Measurements from ENCODE around the gene SGCG.
"Not testable (repeated sequence)": the region's sequence is repeated elsewhere in the genome, so short reads cannot be mapped to it uniquely, and the experiment has no call there.

Gene SGCG

DNA sequence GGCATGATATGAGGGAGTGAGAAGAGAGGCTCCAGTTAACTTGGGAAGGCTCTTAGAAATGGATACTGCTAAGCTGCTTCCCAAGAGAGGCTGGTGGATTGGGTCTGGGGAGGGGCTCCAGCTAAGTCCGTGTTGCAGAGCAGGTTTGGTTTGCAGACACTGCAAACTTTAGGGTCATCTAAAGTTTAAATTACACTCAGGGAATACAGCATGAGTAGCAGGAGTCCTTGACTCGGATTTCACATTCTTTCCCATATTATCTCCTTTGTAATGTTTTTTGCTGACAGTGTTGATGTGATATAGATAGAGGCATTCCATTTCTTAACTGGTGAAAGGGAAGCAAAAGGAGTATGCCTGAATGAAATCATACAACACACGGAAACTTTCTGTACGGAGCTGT lies 31.9 kb downstream of the SGCG start:
- DNase-seq (ENCODE audit: low read depth), result no peak

DNA sequence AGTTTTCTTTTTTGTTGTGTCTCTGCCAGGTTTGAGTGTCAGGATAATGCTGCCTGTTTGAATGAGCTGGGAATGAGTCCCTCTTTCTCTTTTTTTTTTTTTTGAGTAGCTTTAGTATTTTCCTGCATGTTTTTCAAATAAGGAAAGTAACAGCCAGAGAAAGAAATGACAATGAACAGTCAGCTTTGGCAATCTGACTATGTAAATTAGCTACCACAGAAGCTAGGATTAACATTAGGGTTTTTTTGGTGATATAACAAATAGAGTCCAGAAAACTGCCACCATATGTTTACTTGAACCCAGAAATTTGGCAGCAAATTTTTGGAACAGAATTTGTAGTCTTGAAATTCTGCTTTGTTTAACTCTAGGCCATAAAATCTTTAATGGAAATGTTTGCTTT lies 50.5 kb downstream of the SGCG start:
- DNase-seq (ENCODE audit: low read depth), result no peak

DNA sequence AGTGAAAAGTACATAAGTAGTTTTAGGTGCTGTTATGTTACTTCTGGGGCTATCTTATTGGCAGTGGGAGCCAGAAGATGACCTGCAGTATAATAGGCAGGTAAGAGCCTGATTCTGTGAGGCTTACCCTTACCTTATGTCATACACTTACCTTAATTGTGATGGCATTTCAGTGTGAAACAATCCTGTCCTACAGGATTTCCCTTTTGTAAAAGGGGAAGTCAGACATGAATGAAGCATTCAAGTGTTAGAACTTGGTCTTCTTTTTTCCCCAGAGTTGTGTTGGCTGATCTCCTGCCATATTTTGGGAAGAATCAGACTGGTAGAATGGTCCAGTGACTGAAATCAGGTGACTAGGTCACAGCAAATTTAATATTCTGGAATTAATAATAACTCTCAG lies 55.2 kb downstream of the SGCG start:
- no peak for DNase-seq (ENCODE audit: low read depth)

DNA sequence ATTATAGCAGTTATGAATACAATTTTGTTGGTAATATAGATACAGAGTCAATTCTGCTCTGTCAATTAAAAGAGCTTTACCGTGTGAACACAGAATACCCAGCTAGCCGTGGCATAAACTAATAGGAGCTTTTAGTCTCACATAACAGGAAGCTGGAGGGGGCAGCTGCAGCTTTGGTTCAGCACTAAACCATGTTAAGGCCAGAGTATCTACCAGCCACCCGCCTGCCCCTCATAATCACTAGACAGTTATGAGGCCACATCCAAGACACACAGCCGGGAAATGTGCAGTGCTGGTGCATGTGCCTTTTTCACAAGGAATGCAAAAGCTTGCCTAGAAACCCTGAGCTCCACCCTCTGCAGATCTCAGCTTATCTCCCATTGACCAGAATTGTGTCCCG lies 62.3 kb downstream of the SGCG start:
- DNase-seq (ENCODE audit: low read depth), result no peak

DNA sequence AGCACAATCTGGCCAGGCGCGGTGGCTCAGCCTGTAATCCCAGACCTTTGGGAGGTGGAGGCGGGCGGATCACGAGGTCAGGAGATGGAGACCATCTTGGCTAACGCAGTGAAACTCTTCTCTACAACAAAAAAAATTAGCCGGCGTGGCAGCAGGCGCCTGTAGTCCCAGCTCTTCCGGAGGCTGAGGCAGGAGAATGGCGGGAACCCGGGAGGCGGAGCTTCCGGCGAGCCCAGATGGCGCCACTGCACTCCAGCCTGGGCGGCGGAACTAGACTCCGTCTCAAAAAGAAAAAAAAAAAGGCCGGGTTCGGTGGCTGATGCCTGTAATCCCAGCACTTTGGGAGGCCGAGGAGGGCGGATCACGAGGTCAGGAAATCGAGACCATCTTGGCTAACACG lies 67.6 kb downstream of the SGCG start:
- not testable (repeated sequence) for DNase-seq (ENCODE audit: low read depth)

DNA sequence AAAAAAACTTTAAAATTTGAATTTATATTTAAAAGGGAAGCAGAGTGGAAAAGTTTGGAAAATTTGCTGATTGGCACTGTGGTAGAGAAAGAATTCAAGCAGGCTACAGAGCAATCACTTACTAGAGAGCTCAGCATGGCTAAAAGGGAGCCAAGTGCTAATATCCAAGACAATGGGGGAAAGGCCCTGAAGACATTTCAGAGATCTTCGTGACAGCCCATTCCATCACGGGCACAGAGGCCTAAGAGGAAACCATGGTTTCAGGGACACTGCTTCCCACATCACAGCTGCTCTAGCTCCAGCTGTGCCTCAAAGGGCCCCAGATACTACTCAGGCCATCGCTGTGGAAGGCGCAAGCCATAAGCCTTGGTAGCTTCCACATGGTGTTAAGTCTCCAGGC lies 73.7 kb downstream of the SGCG start:
- no peak for DNase-seq (ENCODE audit: low read depth)

DNA sequence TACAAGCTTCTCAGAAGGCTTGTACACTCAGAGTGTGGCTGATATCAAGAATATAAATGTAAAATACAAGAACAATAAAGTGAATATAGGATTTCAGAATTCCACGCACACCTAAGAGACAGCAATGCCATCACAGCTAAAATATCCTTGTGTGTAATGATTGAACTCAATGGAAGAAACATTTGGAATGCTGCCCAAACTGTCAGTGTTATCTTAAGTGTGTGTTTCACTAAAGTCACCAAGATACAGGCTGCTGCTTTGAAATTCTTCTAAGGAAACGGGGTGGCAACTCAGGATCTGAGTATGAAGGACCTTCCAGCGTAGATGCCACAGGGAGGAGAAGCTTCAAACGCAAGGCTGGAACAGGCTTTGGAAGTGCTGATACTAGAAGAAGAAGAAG lies 86.8 kb downstream of the SGCG start:
- no peak for DNase-seq (ENCODE audit: low read depth)

DNA sequence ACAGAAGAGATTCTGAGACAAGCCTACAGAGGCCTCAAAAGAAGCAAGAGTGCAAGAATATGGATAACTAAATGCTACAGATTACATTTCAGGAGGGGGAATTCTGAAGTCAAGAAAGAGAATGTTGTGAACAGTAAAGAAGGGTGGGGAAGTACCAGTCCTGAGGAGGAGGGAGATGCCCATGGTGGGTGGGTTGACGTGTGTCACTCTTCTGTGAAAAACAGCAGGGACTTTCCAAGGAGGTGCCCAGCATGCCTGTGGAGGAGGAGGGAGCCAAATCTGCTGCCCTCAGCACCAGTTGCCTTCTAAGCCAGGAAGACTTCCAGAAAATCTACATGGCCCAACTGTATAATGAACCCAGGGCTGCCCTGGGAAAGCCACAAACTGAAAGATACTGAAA lies 87.7 kb downstream of the SGCG start:
- peak; percentile 7 for DNase-seq (ENCODE audit: low read depth)

DNA sequence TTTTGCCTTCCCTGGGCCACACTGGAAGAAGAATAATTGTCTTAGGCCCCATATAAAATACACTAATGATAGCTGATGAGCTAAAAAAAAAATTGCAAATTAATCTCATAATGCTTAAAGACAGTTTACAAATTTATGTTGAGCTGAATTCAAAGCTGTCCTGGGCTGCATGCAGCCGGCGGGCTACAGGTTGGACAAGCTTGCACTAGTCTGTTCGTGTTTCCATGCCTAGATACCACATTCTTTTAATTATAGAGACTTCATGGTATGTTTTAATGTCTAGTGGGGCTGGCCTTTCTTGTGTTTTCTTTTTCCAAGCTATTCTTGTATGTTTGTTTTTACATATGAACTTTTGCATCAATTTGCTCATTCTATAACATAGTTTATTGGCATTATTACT lies 90.6 kb downstream of the SGCG start:
- DNase-seq (ENCODE audit: low read depth), result no peak

DNA sequence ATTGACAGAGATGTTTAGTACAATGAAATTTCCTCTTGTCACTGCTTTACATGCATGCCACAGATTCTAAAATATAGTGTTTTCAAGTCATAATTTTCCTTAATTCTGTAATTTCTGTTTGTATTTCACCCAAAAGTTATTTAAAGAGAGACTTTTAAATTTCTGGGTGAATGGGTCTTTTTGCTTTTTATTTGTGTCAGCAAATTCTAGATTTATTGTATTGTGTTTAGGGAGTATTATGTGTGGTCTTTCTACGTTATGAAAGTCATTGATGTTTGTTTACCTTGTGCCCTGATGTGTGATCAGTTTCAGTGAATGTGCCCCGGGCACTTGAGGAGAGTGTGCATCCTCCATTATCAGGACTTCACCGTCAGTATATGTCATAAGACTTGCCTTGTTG lies 92.7 kb downstream of the SGCG start:
- no peak for DNase-seq (ENCODE audit: low read depth)

DNA sequence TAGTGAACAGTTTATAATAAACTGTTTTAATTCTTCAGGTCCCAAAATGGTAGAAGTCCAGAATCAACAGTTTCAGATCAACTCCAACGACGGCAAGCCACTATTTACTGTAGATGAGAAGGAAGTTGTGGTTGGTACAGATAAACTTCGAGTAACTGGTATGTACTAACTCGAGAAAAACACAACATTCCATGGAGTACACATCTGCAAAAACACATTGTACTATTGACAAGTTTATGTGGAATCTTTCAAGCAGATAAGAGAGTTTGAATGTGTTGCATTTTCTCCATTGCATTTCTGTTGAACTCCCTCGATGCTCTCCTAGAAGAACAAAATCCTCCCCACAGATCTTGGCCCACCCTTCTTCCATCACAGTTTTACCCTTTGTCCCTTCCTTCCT lies 98.5 kb downstream of the SGCG start:
- DNase-seq (ENCODE audit: low read depth), result no peak

DNA sequence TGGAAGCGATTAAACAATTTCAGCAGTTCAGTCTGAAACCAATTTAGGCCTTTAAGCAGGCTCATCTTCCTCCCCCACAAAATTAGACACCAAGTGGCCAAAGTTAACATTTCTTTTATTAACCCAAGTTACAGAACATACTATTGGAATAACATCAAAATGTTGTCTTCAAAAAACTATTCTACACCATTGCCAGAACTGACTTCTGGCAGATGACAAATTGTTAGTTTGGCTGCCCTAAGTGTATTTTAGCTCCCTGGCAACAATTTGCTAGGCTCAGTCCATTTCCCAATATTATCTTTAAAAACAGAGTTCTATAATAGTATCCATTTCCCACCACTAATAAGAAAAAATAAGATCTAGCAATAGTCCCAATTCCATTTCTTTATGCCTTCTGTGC lies 107.8 kb downstream of the SGCG start:
- no peak for DNase-seq (ENCODE audit: low read depth)

DNA sequence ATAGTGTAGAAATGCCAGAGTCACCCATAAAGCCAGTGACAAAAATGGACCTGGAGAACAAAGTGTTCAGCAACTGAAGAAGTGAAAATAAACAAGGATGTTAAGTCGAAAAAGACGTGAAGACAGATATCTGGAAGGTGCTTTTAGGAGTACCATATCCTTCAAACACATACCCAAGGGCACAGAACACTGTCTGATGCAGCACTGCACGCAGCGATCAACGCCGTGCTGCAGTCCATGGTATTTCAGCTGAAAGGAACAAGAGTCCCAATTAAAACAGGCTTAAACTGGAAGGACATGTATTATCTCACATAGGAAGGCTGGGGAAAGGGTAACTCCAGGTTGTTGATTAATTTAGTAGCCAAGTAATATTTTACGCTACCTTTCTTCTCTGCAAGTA lies 108.2 kb downstream of the SGCG start:
- no peak for DNase-seq (ENCODE audit: low read depth)

DNA sequence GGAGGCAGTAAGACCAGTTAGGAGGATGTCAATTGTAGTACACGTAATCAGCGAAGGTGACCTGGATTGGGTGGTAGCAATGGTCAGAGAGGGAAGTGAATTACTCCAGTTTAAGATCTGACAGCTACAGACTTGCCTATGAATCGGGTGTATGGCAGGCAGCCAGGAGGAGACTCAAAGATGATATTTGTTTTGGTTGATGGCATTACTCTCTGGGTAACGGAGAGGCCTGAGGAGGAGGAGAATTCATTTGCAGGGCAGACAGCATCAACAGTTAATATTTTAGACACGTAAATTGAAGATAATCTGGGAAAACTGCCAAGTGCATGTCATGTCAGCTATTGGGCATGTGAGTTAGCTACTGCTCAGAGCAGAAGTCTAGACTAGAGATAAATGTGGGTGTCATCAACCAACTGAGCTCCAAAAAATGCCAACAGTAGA lies 109.2 kb downstream of the SGCG start:
- DNase-seq (ENCODE audit: low read depth), result no peak

DNA sequence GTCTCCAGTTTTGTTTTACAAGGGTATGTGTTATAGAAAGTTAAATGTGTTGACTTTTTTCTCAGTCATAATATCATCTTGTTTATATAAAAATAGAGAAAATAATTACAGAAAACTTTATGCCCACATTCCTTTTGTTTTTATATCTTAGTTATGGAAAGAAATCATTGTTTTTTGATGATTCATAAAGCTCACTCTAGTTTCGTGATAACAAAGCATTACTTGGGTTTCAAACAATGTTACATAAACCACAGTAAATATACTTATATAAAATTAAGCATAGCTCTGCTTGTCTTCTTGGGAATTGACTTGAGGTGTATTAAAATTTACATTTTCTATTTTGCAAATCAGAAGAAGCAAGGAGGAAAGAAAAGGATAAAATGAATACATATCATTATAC lies 111.8 kb downstream of the SGCG start:
- no peak for DNase-seq (ENCODE audit: low read depth)

DNA sequence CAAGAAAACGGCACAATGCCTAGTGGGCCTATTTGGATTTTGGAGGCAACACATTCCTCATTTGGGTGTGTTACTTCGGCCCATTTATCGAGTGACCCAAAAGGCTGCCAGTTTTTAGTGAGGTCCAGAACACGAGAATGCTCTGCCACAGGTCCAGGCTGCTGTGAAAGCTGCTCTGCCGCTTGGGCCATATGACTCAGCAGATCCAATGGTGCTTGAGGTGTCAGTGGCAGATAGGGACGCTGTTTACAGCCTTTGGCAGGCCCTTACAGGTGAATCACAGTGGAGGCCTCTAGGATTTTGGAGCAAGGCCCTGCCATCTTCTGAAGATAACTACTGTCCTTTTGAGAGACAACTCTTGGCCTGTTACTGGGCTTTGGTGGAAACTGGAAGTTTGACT lies 134.1 kb downstream of the SGCG start:
- not testable (repeated sequence) for DNase-seq (ENCODE audit: low read depth)

DNA sequence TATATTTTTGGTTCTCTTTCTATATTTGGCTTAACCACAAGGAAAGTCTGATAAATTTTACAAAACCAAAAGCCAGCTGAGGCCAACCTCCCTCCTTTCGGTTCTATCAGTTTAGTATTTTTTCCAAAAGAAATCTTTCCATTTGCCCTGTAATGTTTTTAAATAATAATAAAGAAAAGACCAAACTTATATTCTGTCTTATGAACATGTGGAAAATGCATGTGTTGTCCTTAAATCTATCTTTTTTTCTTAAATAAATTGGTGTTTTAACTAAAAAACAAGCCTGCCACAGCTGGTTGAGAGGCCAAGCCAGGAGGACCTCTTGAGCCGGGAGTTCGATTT lies 139.1 kb downstream of the SGCG start:
- DNase-seq (ENCODE audit: low read depth), result no peak

DNA sequence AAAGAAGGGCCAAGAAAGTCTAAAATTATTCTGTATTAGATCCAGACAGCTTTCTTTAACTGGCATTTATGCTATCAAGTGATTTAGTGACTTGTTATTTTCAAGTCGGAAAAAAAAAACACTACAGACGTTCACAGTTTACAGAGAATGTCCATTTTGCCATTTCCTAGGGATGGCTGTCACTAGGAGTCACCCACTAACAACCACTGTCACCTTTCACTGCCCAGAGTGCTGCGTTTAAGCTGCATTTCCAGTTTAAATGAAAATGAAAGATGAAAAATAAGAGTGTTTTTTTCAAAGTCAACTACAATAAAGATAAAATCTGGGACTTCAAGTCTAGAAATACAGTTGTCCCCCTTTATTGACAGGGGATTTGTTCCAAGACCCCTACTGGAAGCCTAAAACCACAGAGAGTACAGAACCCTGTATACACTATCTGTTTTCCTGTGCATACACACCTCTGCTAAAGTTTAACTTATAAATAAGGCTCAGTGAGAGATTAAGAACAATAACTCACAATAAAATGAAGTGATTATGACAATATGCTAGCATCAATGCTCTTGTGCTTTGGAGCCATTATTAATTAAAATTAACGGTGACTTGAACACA lies 140.3 kb downstream of the SGCG start:
- DNase-seq (ENCODE audit: low read depth), result no peak

DNA sequence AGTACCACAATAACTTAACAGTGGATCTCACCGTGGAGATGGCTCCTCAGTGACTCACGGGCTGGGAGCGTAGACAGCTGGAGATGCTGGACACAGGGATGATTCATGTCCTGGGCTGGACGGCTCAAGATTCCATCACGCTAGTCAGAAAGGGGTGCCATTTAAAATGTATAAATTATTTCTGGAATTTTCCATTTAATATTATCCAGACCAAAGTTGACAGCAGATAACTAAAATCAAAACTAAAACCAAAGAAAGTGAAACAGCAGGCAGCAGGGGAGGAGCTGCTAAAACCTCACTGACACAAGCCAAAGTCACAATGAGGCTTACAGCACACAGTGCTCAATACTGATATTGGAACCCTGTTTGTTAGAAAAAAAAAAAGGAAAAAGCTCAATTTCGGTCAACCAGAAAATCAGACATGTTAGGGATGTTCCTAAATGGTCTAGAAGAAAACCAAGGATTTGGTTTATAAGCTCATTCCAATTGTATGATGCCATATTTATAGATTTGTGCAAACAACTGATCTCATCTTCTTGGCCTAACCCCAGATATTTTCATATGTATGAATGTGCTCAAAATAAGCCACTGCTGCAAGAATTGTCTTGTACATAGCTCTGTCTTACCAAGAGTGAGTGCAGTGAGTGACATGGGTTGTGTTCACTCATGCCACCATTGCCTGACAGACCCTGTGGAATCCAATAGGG lies 140.9 kb downstream of the SGCG start:
- DNase-seq (ENCODE audit: low read depth), result no peak

DNA sequence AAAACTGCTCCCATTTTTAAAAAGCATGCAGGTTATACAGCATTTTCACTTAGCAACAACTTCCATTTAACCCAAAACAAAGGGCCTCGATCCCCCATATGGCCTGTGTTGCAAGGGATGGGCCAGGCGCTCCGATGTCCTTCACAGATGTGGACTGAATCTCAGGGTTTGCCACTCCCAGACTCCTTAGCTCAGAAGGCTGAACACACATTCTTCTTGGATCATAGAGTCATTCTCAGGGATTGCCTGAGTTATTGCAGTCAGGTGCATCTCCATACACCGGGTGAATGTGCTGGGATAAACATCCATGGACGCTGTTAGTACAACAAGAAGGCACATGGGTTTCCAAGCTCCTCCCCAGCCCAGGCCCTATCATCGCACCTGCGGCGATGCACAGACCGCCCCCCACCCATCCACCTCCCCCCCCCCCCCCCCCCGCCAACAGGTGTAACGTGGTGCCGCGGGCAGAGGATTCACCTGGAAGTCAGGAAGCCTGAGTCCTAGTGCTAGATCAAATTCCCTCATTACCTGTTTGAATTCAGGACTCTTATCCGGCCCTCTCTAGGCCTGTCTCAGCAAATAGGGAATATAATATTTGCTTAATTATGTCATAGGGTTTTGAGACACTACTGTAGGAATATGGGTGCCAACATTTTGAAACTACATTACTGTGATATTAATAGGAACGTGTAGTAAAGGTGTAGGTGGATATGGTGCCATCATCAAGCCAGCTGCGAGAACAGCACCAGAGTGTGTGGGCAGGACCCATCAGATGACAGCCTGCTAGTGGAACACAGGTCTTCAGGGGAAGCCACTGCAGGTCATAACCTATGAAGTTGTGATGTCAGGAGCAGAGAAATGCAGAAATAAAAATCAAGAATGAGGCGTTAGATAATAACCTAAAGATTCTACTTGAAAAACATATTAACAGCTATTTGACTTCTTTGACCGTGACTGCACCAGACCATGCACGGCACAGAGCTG lies 141.9 kb downstream of the SGCG start:
- DNase-seq (ENCODE audit: low read depth), result no peak

DNA sequence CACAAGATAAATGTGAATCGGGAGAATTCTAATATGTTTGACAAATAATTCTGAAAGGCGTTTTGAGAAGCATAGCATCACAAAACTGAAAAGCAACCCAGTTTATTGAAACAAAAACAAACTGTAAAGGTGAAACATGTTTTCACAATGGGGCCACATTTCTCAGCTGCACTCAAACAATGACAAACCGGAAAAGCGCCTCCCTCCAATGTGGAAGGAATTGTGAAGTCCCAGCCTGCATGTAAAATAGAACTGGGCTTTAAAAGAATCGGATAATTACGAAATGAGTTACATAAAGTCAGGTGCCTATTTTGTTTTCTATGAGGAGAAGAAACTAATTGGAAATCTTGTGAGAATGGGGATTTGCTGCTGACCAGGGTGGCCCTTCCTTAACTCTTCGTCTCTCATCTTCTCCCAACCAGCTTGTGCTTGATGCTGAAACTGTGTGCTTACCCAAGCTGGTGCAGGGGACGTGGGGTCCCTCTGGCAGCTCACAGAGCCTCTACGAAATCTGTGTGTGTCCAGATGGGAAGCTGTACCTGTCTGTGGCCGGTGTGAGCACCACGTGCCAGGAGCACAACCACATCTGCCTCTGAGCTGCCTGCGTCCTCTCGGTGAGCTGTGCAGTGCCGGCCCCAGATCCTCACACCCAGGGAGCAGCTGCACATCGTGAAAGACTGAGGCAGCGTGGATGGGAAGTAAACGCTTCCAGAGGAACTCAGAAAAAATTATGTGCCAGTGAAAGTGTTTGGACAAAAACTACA lies 143.3 kb downstream of the SGCG start:
- DNase-seq (ENCODE audit: low read depth), result no peak

DNA sequence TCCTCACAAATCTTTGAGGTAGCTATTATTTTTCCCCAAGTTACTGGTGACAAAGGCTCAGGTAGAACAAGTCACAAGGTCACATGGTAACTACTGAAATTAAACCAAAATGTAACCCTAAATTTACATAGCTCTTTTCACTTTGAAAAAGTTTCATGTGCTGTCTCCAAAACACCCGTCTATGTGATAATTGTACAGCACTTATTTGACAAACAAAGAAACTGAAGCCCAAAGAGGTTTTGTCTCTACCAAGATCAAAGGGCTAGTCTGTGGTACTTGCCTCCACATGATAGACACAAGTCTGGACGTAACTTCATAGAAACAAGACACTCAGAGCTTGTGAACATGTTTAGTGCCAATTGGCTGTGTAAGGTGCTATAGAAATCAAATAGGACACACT lies 144.4 kb downstream of the SGCG start:
- DNase-seq (ENCODE audit: low read depth), result no peak
